Stimulated activated CD4-positive, alpha-beta T cell treated with anti-CD3 and anti-CD28 coated beads, TNF-alpha, amount 100 ng/mL, for 4 hours (primary cell): ENCODE measurements around the gene CA10.

Experiments
- DNase-seq, 3 experiments: peaks; one replicate each; pipeline ENCODE4 v3.0.0-alpha.2; 2020; ENCODE audit warnings: low read depth in 3 of 3

Gene CA10

DNA sequence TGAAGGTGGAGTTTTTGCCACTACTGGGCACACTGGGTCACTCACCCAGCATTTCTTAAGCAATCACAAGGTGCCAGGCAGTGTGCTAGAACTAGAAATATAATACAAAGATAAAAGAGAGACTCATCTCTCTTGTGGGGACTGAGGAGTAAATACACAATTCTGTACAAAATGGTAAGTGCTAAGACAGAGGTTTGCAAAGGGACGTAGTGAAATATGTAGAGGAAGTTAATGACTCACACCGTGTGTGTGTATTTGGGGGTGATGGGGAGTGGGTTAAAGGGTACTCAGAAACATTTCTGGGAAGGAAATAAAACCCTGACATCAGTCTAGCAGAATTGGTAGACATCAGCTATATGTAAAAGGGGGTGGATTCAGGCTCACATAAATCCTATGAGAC is 389.3 kb downstream of the CA10 start:
- no peak for DNase-seq

DNA sequence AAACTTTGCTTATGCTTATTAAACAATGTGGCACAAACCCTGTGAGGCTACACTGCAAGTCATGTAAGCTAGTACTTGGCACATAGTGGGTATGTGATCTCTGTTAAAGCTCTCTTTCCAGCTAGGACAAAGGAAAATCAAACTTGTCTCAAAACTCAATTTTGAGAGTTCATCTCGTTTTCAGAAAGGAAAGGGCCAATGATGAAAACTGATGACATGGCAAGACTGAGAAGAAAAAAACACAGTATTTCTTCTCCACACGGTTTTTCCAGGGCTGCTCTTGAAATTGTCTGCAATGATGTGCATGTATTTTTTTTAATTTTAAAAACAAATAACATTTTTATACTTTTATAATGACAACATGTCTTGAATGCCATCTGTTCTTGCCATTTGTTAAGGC is 389.8 kb downstream of the CA10 start:
- DNase-seq: no peak

DNA sequence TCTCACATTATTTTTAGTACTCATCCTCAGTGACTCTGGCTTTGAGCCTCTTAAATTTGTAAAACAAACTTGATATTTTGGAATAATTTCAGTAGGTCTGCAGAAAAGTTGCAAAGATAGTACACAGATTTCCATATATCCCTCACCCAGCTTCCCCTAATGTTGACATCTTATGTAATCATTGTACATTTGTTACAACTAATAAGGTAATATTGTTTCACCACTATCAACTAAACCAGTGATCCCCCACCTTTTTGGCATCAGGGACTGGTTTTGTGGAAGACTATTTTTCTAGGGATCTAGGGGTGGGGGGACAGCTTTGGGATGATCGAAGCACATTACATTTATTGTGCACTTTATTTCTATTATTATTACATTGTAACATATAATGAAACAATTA is 391.2 kb downstream of the CA10 start:
- no peak for DNase-seq

DNA sequence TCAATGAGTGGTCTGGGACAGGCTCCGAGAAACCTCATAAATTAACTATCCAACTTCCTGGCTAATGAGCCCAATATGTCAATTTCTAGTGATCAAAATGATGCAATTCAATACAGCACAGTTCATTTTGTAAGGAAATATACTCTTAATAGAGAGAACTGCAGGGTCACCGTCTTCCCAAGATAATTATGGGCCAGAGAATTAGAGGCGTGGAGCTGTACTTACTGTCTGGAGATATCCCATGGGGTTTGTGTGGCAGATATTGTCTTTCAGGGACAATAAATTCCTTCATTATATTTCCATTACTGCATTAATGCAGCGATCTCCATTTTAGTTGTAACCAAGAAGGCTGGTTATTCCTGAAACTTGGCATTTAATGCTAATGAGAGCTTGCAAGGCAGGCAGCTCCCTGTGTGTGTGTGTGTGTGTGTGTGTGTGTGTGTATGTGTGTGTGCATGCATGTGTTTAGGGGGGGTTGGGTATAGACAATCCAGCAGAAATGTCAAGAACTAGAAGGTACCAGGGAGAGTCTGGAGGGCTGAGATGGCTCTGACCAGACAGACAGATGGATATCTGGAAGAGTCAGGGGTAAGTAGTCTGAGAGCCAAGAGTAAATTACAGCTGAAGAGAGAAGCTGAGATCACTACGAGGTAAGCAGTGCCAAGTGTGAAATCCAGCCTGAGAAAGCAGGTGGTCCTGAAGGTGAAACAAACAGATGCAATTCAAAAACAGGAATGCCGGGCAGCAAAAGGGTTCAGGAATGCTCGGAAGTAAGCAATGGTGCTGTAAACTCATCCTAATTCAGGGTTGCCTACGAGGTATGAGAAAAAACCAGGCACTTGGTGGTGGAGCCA is 393.0 kb downstream of the CA10 start:
- no peak for DNase-seq

DNA sequence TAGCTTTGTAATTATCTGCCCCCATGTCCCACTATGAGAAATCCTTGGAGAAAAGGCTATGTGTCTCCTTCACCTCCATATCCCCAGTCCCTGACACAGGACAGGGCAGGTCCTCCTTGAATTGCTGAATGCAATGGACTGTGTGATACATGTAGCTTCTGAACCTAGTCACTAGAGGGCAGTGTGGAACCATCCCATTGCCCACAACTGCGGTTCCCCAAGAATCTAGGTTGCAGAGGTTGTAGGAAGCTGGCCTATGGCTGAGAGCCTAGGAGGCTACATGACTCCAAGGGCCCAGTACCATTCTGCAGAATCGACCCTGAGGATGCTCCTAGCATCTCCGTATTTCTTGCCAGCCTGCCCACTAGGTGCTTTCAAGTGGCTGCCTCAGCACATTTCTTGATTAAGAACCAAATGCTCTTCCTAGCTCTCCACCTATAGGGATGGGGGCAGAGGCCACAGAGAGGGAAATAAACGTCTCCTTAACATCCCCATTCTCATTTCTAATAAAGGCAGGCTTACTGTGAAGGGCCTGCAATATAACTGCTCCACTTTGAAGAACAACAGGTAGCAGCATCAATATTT is 394.0 kb downstream of the CA10 start:
- peak; percentile 2 to 5 (median 3) for DNase-seq

DNA sequence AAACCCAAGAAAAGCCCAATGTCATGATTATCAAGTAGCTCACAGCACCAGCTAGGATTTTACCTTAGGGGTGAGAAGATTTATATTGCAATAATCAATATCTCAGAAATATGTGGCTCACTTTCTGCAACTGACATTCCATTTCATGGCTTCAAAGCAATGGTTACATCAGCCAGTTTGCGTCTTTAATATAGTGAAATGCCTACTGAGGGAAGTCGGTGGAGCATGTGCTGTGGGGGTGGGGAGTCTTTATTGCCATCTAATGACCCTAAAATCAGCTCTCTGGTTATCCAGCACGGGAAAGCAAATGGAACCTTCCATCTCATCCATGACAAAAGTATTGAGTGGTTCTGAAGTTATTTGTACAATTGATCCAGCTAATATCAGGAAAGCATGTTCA is 395.5 kb downstream of the CA10 start:
- DNase-seq: no peak

DNA sequence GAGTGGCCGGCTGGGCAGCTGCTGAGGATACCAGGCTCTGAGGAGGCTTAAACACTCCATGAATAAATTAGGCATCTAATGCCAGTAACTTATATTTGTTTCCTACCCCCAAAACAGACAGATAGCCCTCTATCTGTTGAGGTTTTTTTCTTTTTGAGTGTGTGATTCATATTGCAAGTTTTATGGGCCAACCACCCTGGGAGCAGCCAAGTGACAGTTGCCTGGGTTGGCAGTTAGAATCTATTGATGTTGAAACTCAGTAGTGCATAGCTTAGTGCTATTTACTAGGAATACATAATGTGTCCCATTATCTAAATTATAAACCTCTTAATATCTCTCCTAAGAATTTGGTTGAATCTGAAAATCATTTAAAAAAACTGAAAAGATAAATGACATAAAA is 397.4 kb downstream of the CA10 start:
- DNase-seq: no peak

DNA sequence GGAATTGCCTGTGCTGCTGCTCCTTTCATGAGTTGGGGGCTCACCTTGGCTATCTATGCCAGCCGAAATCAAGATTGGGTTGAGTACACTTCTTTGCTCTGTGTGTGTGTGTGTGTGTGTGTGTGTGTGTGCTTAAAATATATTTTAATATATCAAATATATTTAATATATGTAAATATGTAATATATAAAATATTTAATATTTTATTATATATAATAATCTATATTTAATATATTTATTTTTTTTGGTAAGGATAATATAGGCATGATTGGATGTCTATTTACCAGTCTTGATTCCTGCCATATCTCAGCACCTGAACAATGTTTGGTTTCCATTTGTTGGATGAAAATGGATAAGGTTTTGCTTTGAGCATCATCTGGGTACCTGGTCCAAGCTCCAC is 399.3 kb downstream of the CA10 start:
- no peak for DNase-seq

DNA sequence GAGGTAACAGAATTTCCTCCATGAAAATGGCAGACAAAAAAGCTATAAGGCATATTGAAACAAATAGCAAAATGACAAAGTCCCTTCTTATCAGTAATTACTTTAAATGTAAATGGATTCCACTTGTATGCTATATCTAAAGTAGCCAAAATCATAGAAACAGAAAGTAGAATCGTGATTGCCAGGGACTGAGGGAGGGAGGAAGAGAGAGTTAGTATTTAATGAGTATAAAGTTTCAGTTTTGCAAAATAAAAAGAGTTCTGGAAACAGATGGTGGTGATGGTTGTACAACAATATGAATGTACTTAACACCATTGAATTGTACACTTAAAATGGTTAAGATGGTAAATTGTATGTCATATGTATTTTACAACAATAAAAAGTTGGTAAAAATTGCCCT is 407.4 kb downstream of the CA10 start:
- DNase-seq: no peak

DNA sequence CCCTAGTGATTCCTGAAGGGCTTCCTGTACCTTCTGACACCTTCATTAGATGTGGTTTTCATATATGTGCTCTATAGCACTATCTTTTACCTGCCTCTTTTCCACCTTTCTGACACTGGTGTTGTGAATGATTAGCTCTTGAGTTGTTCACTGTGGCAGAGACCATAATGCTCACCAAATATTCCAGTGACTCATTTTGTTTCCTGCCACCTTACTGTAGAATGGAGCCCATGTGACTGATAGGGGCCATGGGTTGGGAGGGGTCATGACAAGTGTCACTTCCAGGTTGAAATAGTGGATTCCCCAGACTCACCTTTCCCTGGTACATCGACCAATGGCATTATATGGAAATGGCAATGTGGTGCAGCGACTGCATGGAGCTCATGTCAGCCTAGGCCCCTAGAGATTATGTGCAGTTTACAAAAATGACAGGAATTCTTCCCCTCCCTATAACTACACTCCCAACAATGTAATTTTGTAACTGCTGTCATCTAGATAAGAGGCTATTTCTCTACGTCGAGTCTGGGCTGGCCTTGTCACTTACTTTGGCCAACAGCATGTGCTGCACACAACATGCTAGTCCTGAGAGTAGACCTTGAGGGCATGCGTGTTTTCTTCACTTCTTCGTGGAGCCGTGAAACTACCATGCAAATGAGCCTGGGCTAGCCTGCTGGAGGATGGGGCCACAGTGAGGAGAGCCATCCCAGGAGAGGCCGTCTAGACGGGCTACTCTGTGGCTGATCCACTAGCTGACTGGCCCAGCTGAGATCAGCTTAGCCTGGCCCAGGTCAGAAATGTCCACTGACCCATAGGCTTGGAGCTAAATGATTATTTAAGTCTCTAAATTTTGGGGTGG is 409.5 kb downstream of the CA10 start:
- no peak for DNase-seq

DNA sequence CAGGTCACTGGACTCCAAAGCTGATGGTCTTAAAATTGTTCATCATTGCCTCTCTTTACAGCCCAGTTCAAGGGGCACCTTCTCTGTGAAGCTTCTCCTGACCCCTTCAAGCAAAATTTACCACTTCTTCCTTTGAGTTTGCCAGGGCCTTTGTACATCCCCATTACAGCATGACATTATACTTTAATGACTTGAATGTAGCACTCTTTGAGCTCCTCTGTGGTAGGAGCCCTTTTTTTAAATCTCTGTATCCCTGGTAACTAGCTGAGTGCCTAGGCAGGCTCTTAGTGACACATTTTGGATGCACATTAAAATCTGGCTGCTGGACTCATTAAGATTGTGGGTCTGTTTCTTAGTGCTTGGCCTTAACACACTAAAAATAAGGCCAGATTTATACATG is 412.1 kb downstream of the CA10 start:
- DNase-seq: no peak

DNA sequence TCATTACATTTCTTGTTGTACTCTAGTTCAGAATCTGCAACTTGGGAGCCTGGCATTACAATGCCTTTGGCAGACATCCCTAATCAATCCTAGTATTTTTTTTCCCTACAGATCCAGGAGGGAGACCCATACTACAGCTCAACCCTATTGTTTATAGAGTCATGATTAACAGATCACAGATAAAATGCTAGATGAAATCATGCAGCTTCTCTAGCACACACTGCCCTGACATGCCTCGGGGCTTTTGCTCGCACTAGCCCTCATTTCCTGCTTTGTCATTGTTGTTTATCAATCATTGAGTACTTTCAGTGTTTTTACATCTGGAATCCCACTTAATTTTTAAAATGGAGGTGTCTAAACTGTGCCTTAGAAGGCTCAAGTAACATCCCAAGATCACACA is 412.5 kb downstream of the CA10 start:
- no peak for DNase-seq

DNA sequence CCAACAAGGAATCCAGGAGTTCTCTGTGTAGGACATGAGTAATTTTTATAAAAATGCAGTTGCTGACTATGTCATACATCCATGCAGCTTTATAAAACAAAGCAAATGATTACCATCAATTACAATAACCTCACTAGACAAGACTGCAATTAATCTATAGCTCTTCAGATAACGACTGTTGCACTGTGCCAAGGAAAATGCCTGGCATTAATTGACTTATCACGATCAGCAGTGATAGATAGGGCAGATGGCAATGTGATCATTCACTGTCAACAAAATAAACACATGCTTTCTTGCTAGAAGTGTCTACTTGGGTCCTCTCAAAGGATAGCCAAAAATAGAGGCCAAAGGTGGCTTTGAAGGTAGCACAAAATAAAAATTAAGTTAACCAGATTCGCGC is 415.0 kb downstream of the CA10 start:
- DNase-seq: no peak

DNA sequence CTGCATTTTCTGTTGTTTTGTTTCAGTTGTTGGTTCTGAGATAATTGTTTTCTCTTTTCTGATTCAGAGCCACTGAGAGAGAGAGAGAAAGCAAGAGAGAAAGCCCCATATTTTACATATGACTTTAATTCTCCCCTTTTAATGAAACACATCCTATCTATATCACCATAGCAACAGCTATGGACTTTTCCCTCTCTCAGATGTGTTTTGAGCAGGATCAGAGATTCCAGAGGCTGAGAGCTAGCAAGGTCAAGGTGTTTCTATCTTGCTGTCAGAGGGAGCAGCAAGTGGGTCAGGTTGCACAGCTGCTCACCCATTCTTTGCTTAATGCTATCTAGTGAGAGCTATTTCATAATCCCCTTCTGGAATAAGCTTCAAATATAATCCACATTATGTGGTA is 415.9 kb downstream of the CA10 start:
- no peak for DNase-seq

DNA sequence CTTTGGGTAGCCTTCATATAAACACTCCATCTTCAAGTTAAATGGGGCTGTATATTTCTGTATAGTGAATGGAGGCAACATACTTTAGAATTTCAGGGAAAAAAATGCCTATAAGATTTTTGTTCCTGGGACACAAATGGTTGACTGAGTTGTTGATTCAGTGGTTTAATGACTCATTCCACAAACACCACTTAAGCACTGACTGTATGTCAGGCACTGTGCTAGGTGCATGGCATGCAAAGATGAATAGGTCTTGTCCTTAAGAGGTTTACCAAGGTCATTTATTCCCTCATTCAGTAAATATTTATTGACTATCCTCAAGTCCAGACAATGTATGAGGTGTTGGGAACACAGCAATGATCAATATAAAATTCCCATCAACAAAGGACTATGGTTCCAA is 417.1 kb downstream of the CA10 start:
- DNase-seq: no peak

DNA sequence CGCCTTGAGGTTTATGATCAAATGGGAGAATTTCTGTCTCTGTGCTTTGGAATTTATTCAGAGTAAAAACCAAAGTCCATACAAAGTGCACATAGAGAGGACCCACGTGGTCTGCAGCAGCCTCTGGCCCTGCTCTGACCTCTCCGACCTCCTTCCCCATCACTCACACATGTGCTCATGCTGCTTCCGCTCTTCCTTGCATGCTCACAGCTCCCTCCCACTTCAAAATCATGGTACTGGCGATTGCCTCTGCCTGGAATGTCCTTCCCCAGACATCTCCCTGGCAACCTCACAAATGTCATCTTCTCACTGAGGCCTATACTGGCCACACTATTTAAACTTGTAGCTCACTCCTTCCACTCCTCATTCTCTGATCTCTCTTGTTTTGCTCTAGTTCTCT is 418.0 kb downstream of the CA10 start:
- no peak for DNase-seq

DNA sequence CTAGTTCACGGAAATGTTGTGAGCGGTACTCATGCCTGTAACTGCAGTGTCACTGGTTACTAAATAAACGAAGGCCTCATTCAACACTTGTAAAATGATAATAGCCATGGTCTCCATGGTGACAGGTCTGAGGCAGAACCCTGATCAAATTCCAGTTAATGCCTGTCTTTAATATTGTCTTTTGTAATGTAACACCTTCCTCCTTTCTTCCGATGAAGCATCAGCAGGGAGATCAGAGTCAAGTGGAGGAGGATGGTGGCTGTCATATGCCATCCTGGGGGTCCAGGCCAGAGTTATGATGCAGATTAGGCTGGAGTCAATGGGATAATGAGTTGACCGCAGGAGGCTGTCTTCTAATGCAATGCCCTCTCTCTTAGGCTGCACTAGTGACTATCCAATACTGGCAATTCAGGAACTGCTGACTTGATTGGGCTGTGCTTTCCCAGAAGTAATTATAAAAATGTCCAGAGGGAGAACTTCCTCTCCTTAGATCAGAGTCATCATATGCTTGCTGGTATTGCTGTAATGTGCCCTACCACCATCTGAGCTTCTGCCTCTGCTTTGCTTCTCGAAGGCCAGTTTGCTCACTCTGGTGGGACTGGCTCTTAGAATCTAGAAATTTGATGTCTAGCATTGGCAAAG is 419.1 kb downstream of the CA10 start:
- DNase-seq: no peak

DNA sequence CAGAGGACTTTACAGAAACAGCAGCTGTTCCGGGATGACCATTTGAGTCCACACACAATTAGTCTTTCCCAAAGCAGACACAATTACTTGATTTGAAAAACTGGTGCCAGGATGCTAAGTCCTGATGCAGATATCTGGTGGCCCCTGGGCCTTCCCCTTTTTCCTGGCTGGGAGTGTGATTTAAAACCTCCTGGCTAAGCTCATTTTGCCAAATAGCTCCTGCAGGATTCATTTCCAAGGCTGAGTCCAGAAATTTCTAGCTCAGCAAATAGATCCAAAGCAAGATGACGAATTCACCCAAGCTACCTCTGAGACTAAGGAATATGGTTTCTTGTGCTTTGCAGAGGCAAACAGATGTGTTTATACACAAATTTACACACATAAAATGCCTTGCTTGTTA is 422.2 kb downstream of the CA10 start:
- DNase-seq: no peak

DNA sequence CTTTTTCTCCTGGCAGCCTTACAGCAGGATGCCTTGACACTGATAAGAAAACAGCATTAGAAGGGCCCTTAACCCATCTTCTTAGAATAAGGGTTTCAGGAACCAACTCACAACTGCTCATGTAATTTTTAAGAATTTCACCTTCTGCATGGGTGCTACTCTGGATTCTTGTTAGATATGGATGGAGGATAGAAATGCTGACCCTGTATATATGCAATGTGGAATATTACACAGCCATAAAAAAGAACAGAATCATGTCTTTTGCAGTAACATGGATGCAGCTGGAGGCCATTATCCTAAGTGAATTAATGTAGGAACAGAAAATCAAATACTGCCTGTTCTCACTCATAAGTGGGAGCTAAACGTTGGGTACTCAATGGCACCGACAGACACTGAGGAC is 423.5 kb downstream of the CA10 start:
- no peak for DNase-seq

DNA sequence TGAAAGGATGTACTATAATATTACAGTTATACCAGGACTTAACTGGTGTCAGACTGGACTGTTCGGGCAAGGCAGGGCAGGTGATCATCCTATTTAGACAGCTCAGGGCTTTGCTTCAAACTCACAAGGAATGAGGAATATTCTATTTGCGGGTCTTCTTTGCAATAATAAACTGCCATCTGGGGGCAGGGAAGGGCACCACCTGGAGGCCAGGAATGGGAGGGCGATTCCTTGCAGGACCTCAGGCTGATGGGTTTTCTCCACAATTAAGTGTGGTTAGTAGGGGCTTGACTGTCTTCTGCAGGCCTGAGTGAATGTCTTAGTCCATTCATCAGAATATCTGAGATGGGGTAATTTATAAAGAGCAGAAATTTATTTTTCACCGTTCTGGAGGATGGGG is 424.1 kb downstream of the CA10 start:
- DNase-seq: no peak

DNA sequence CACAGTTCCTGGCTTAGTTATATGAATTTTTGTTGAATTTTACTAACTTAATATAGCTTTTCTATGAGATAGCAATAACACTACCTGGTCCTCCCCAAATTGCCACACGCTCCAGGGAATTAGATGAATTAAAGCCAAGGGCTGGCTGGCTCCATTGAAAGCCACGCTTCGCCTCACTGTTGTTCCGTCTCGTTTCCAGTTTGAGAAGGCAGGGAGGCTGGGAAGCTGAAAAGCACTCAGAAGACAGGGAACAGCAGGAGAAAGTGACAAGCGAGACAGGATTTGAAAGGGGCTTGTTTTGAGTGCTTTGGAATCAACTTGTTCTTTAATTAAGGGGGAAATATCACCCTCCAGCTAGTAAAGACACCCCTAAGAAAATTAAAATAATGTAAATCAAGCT is 425.3 kb downstream of the CA10 start:
- no peak for DNase-seq
